Inferior parietal cortex (tissue), 1 donor: ENCODE measurements around the gene NCAPD3.
"Not testable (repeated sequence)": the region's sequence is repeated elsewhere in the genome, so short reads cannot be mapped to it uniquely, and the experiment has no call there.

ENCODE experiments used
- DNase-seq: peaks from one replicate; pipeline ENCODE4 v3.0.0-alpha.2; 2016; ENCODE audit errors: extremely low spot score

Gene NCAPD3

DNA sequence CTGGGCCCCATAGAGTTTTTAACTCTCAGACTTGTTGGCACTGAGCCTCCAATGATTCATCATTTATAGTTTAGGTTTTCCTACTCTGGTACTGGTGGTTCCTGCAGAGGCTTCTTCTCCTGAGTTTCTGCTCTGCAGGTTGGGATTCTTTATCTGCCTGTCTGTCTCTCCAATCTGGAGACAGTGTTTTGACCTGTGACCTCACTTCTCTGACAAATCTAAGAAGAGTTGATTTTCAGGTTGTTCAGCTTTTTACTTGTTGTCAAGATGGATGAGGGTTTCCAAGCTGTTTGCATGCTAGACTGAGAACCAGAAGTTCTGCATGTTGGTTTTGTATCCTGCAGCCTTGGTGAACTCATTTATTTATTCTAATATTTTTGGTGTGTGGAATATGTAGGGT, 91.0 kb downstream of the NCAPD3 start:
- no peak for DNase-seq

- no peak for DNase-seq
Measured at GRCh38 chr11:134131628-134132244, 92.0 kb downstream of the NCAPD3 start.

DNA sequence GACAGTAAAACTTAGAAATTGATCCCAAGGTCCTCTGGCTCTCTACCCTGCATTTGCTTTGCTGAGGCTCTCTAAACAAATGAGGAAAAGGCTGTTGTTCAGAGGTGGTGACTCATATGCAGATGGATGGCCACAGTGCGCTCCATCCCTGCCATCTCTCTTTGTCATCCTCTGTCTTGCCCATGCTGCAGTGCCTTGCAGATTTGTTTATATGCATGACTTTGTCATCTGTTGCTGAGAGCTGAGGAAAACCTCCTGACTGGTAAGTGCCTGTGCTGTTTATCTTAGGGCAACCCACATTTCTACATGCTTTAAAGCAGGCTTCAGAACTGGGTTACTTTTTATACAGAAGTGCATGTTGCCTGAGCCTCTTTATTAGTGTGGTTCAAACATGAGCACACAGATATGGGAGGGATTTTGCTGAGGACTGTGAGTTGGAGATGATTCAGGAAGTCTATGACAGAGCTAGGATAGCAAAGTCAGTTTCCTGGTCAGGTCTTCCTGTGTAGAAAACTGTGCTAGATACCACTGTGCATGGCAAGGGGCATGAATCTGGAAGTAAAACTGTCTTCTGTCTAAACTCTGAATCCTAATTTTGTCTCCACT, 97.4 kb downstream of the NCAPD3 start:
- no peak for DNase-seq

DNA sequence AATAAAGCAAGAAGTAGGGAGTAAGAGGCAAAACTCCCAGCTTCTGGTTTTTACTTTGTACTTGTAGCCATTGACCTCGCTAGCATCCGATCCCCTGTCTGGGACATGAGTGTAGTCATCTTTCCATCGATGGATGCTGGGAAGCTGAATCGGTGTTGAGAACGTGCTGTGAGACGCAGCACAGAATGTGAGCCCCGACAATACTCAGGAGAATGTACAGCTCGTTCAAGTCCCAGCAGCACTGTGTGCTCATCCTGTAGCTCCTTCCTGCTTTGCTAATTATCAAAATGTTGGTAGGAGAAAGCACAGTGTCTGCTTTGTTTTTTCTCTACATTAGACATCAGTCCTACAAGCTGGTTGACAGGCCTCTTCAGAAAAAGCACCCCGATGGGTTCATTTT, 98.3 kb downstream of the NCAPD3 start:
- DNase-seq = no peak

- peak; percentile 68 for DNase-seq
Measured at GRCh38 chr11:134124660-134125451, 98.9 kb downstream of the NCAPD3 start.

DNA sequence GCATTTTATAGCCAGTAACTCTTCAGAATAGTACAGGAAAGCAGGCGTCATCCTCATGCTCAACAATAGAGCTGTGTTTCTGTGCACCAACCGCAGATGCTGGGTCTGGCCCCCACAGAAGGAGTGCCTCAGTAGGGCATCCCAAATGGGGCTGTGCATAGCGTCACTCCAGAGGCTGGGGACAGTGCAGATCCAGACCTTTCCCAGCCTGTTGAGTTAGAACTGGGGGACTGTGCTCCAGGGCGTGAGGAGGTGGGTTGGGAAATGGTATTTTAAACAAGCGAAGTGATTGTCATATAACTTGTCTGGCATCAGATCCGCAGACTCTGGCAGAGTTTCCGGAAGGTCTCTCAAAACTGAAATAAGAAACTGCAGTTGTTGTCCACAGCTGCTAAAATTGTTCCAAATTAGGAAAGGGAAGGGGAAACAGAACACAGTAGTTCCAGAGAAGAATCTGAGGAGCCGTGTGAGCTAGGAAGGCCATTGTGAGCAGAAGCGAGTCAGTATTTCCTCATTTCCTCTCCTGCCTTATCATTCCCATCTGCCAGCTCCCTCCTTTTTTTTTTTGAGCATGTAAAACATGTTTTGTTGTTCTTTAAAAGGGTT, 102.7 kb downstream of the NCAPD3 start:
- peak; percentile 70 for DNase-seq

GRCh38 chr11:134120143-134120850, 103.5 kb downstream of the NCAPD3 start:
- peak; percentile 73 for DNase-seq

DNA sequence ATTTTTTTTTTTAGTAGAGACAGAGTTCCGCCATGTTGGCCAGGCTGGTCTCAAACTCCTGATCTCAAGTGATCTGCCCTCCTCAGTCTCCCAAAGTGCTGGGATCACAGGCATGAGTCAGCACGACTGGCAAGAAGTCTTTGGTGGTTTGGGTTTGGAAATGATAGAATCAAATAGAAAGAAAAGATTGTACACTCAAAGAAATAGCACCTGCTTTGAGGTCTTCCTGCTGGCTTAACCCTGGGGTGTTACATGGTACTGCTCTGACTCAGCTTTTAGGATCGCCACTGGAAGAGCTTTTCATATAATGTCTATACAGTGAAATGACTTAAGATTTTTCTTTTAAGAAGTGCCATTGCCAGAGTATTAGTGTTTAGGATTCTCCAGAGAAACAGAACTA, 104.7 kb downstream of the NCAPD3 start:
- no peak for DNase-seq

- DNase-seq = no peak
Measured at GRCh38 chr11:134118006-134118405, 105.8 kb downstream of the NCAPD3 start.

DNA sequence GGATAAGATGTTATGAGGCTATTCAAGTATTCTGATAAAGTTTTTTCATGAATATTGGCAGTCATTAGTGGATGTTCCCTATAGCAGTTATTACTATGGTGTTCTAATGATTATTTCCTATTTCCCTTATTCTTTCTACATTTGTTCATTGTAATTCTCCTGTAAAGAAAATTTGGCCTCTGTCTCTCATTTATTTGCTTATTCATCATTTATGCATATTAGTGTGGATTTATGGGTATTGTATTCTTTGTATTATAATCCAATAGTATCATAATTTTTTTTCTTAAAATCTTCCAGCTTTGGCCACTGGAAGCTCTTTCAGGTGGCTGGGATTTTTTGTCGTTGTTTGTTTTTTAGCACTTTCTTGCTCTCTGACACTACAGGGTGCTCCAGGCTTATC, 107.6 kb downstream of the NCAPD3 start:
- DNase-seq = no peak

DNA sequence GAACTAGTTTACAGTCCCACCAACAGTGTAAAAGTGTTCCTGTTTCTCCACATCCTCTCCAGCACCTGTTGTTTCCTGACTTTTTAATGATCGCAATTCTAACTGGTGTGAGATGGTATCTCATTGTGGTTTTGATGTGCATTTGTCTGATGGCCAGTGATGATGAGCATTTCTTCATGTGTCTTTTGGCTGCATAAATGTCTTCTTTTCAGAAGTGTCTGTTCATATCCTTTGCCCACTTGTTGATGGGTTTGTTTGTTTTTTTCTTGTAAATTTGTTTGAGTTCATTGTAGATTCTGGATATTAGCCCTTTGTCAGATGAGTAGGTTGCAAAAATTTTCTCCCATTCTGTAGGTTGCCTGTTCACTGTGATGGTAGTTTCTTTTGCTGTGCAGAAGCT, 110.0 kb downstream of the NCAPD3 start:
- not testable (repeated sequence) for DNase-seq

- no peak for DNase-seq
Measured at GRCh38 chr11:134110252-134110815, 113.4 kb downstream of the NCAPD3 start.
